ENCODE data around the gene GPC3.

The GPC3 gene

GRCh38 chrX:133970076-133970475, 15.3 kb downstream of the GPC3 start:
- in situ Hi-C loops (cut with MboI; ENCODE audit: low pct_unique_long_range_greater_than_20kb, low sequenced_read_pairs, unreplicated experiment): no loop called here
- no peak for TF ChIP-seq CTCF (IDR thresholded peaks at IDR 0.05; ENCODE audit: extremely low read depth, insufficient read depth, missing control alignments)
- no peak for DNase-seq (ENCODE audit: low spot score)

- TF ChIP-seq CTCF (IDR thresholded peaks at IDR 0.05; ENCODE audit: extremely low read depth, insufficient read depth, missing control alignments): no peak
- in situ Hi-C loops (cut with MboI; ENCODE audit: low pct_unique_long_range_greater_than_20kb, low sequenced_read_pairs, unreplicated experiment): no loop called here
Measured at GRCh38 chrX:133969191-133969590, 16.2 kb downstream of the GPC3 start.

DNA sequence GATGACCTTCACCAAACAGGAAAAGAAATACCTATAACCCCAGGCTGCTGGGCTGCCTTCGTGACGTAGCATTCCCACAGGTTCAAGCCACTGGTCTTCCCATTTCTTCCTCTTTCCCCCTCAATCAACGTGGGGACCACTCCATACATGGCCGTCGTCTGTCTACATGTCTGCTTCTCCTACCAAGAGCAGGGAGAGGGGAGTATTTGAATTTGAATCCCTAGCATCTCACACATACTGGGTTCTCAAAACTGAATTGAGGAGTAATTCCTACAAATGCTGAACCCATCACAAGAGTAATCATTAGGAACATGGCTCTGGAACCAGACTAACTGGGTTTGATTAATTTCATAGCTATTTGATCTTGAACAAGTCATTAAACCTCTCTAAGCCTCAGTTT, 17.3 kb downstream of the GPC3 start:
- TF ChIP-seq CTCF (IDR thresholded peaks at IDR 0.05; ENCODE audit: extremely low read depth, insufficient read depth, missing control alignments): no peak
- in situ Hi-C loops (cut with MboI; ENCODE audit: low pct_unique_long_range_greater_than_20kb, low sequenced_read_pairs, unreplicated experiment): no loop called here
- no peak for DNase-seq (ENCODE audit: low spot score)

More at GRCh38 chrX:133969191-133969590, 16.2 kb downstream of the GPC3 start:
- DNase-seq (ENCODE audit: low spot score): no peak

- no peak for TF ChIP-seq CTCF (IDR thresholded peaks at IDR 0.05; ENCODE audit: extremely low read depth, insufficient read depth, missing control alignments)
- DNase-seq (ENCODE audit: low spot score): no peak
- in situ Hi-C loops (cut with MboI; ENCODE audit: low pct_unique_long_range_greater_than_20kb, low sequenced_read_pairs, unreplicated experiment): no loop called here
Measured at GRCh38 chrX:133966199-133966598, 19.2 kb downstream of the GPC3 start.

DNA sequence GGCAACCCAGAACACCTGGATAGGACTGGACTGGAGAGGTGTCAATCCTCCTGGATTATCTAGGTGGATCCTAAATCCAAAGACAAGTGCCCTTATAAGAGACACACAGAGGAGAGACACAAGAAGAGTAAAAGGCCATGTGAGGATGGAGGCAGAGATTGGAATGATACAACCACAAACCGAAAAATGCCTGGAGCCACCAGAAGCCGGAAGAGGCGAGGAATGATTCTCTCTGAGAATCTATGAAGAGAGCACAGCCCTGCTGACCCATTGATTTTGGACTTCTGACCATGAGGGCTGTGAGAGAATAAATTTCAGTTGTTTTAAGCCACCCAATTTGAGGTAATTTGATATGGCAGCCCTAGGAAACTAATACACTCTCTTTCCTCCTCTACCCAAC, 20.1 kb downstream of the GPC3 start:
- no peak for DNase-seq (ENCODE audit: low spot score)
- no peak for TF ChIP-seq CTCF (IDR thresholded peaks at IDR 0.05; ENCODE audit: extremely low read depth, insufficient read depth, missing control alignments)
- in situ Hi-C loops (cut with MboI; ENCODE audit: low pct_unique_long_range_greater_than_20kb, low sequenced_read_pairs, unreplicated experiment): no loop called here

GRCh38 chrX:133961046-133961445, 24.3 kb downstream of the GPC3 start:
- in situ Hi-C loops (cut with MboI; ENCODE audit: low pct_unique_long_range_greater_than_20kb, low sequenced_read_pairs, unreplicated experiment): no loop called here
- DNase-seq (ENCODE audit: low spot score): no peak
- no peak for TF ChIP-seq CTCF (IDR thresholded peaks at IDR 0.05; ENCODE audit: extremely low read depth, insufficient read depth, missing control alignments)

DNA sequence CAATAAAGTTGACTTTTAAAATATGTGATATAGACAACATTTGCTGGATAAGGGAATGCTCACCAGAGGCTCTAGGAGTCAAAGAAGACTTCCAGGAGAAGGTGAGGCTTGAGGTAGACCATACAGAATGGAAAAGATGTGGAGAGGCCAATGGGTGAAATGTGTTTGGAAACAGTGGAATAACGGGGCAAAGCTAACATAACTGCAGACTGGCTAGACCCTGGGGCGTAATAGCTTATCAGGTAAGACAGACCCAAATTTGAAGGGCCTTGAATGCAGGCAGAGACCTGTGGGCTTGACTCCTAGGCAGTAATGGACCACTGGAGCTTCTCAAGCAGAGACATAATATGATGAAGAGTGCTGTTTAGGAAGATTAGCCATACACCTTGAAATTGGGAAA, 25.4 kb downstream of the GPC3 start:
- DNase-seq (ENCODE audit: low spot score): no peak
- in situ Hi-C loops (cut with MboI; ENCODE audit: low pct_unique_long_range_greater_than_20kb, low sequenced_read_pairs, unreplicated experiment): no loop called here
- TF ChIP-seq CTCF (IDR thresholded peaks at IDR 0.05; ENCODE audit: extremely low read depth, insufficient read depth, missing control alignments): no peak
